HEK293 (cell line): Measurements from ENCODE around the gene STRADA.
A peak's percentile ranks its signal among the peaks of the same experiment; 100 is the strongest.

Experiments
- ELK4 ChIP-seq: IDR thresholded peaks from 2 replicates; pipeline ENCODE4 v1.6.1; 2011; ENCODE audit warnings: mild to moderate bottlenecking, low read depth, low read length, borderline replicate concordance
- GLI2 ChIP-seq: fragments of 450-650 bp; formaldehyde crosslinking; IDR thresholded peaks from 2 replicates; pipeline ENCODE4; 2017; ENCODE audit warnings: missing biosample characterization, missing genetic modification characterization, low read depth, borderline replicate concordance
- GLIS1 ChIP-seq: fragments of 450-650 bp; formaldehyde crosslinking; IDR thresholded peaks from 2 replicates; pipeline ENCODE4 v1.5.1; 2016; ENCODE audit warnings: missing biosample characterization, missing genetic modification characterization
- GLIS2 ChIP-seq: fragments of 450-650 bp; formaldehyde crosslinking; IDR thresholded peaks from 2 replicates; pipeline ENCODE4 v1.5.1; 2016; ENCODE audit warnings: missing biosample characterization, missing genetic modification characterization
- HOXA7 ChIP-seq: sonication (generic); formaldehyde crosslinking; IDR thresholded peaks from 2 replicates; pipeline ENCODE4 v1.8.1; 2022; ENCODE audit warnings: missing genetic modification reagents, borderline replicate concordance
- MEIS1 ChIP-seq: sonication (generic); formaldehyde crosslinking; IDR thresholded peaks from 2 replicates; pipeline ENCODE4 v1.8.1; 2022; ENCODE audit warnings: missing genetic modification reagents, mild to moderate bottlenecking, borderline replicate concordance
- MZF1 ChIP-seq: fragments of 450-650 bp; formaldehyde crosslinking; IDR thresholded peaks from 2 replicates; pipeline ENCODE4 v1.5.1; 2017; ENCODE audit warnings: missing biosample characterization, missing genetic modification characterization, borderline replicate concordance
- OSR2 ChIP-seq: fragments of 450-650 bp; formaldehyde crosslinking; IDR thresholded peaks from 2 replicates; pipeline ENCODE4 v1.5.1; 2016; ENCODE audit warnings: missing biosample characterization, missing genetic modification characterization
- OVOL3 ChIP-seq: fragments of 450-650 bp; formaldehyde crosslinking; IDR thresholded peaks from 2 replicates; pipeline ENCODE4 v1.5.1; 2016; ENCODE audit warnings: missing biosample characterization, missing genetic modification characterization
- SP7 ChIP-seq: fragments of 450-650 bp; formaldehyde crosslinking; IDR thresholded peaks from 2 replicates; pipeline ENCODE4 v1.5.1; 2016; ENCODE audit warnings: missing biosample characterization, missing genetic modification characterization
- ZFP41 ChIP-seq: fragments of 450-650 bp; formaldehyde crosslinking; IDR thresholded peaks from 2 replicates; pipeline ENCODE4 v1.5.1; 2016; ENCODE audit warnings: missing biosample characterization, missing genetic modification characterization, borderline replicate concordance
- ZNF112 ChIP-seq: fragments of 450-650 bp; formaldehyde crosslinking; IDR thresholded peaks from 2 replicates; pipeline ENCODE4 v1.5.0; 2017; ENCODE audit warnings: missing biosample characterization, missing genetic modification characterization
- ZNF138 ChIP-seq: fragments of 450-650 bp; formaldehyde crosslinking; IDR thresholded peaks from 2 replicates; pipeline ENCODE4 v1.5.1; 2016; ENCODE audit warnings: missing biosample characterization, missing genetic modification characterization, borderline replicate concordance
- ZNF146 ChIP-seq: fragments of 450-650 bp; formaldehyde crosslinking; IDR thresholded peaks from 2 replicates; pipeline ENCODE4 v1.5.1; 2016; ENCODE audit warnings: missing biosample characterization, missing genetic modification characterization
- ZNF157 ChIP-seq: fragments of 450-650 bp; formaldehyde crosslinking; IDR thresholded peaks from 2 replicates; pipeline ENCODE4 v1.5.1; 2016; ENCODE audit warnings: missing biosample characterization, missing genetic modification characterization
- ZNF174 ChIP-seq: fragments of 450-650 bp; formaldehyde crosslinking; IDR thresholded peaks from 2 replicates; pipeline ENCODE4 v1.5.0; 2017; ENCODE audit warnings: missing biosample characterization, mild to moderate bottlenecking, missing genetic modification characterization
- ZNF202 ChIP-seq: fragments of 450-650 bp; formaldehyde crosslinking; IDR thresholded peaks from 2 replicates; pipeline ENCODE4 v1.5.1; 2016; ENCODE audit warnings: missing biosample characterization, missing genetic modification characterization, borderline replicate concordance
- ZNF23 ChIP-seq: fragments of 450-650 bp; formaldehyde crosslinking; IDR thresholded peaks from 2 replicates; pipeline ENCODE4 v1.5.1; 2016; ENCODE audit warnings: missing biosample characterization, missing genetic modification characterization, borderline replicate concordance
- ZNF26 ChIP-seq: fragments of 450-650 bp; formaldehyde crosslinking; IDR thresholded peaks from 2 replicates; pipeline ENCODE4 v1.5.1; 2016; ENCODE audit warnings: missing biosample characterization, missing genetic modification characterization
- ZNF350 ChIP-seq: fragments of 450-650 bp; formaldehyde crosslinking; IDR thresholded peaks from 2 replicates; pipeline ENCODE4 v1.5.0; 2017; ENCODE audit warnings: missing biosample characterization, mild to moderate bottlenecking, missing genetic modification characterization
- ZNF596 ChIP-seq: fragments of 450-650 bp; IDR thresholded peaks from 2 replicates; pipeline ENCODE4 v1.5.0; 2018; ENCODE audit warnings: missing biosample characterization, mild to moderate bottlenecking, missing genetic modification characterization, moderate library complexity
- ZNF610 ChIP-seq: fragments of 450-650 bp; formaldehyde crosslinking; IDR thresholded peaks from 2 replicates; pipeline ENCODE4 v1.5.1; 2016; ENCODE audit warnings: missing biosample characterization, missing genetic modification characterization, borderline replicate concordance
- ZNF623 ChIP-seq: fragments of 450-650 bp; formaldehyde crosslinking; IDR thresholded peaks from 2 replicates; pipeline ENCODE4 v1.5.1; 2016; ENCODE audit warnings: missing biosample characterization, missing genetic modification characterization
- ZNF692 ChIP-seq: fragments of 450-650 bp; formaldehyde crosslinking; IDR thresholded peaks from 2 replicates; pipeline ENCODE4 v1.5.1; 2016; ENCODE audit warnings: missing biosample characterization, missing genetic modification characterization
- ZXDB ChIP-seq: fragments of 450-650 bp; formaldehyde crosslinking; IDR thresholded peaks from 2 replicates; pipeline ENCODE4 v1.5.1; 2016; ENCODE audit warnings: missing biosample characterization, missing genetic modification characterization
- TF ChIP-seq, protein P1 (sequence below): fragments of 450-650 bp; formaldehyde crosslinking; IDR thresholded peaks from 2 replicates; pipeline ENCODE4 v1.5.1; 2016; ENCODE audit warnings: missing biosample characterization, missing genetic modification characterization
- TF ChIP-seq, protein P2 (sequence below): fragments of 450-650 bp; formaldehyde crosslinking; IDR thresholded peaks from 2 replicates; pipeline ENCODE4 v1.5.1; 2016; ENCODE audit warnings: missing biosample characterization, missing genetic modification characterization, low read depth
- TF ChIP-seq, protein P3 (sequence below): fragments of 450-650 bp; formaldehyde crosslinking; IDR thresholded peaks from 2 replicates; pipeline ENCODE4 v1.5.1; 2017; ENCODE audit warnings: missing biosample characterization, mild to moderate bottlenecking, missing genetic modification characterization, moderate library complexity

The STRADA gene

DNA sequence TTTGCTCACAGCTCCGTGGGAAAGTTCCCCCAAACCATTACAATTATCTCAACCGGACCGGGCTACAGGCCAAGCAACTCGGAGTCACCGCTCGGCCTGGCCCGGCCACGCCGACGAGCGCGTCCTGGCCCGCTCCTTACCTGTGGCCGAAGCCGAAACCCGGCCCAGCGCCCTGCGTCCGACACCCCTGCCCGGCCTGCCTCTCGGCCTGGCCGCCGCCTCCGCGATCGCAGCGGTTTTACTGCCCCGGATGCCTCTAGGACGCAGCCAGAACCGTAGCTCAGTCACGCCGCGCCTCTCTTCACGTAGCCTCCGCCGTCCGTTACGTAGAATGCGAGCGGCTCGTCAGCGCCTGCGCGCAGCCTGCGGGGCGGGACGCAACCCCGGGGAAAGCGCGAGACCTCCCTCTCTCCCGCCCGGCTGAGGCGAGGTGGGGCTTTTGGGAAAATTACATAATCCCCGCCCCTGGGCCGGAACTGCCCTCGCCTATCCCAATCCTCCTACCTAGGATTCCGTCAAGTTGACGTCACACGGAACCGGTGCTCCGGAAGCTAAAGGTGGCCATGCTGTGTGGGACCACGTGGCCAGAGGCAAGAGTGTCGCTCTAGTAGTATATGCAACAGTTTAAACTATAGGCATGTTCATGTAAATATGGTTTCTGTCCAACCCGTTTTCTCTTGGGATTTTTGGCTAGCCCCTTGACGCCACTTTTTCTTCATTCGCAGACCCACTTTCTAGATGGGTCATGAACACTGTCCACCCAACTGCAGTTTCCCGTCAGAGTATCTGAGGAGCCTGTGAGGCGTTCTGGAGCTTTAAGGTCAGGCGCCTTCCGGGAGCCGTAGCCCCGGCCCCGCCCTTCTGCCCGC, 31.9 kb upstream of the STRADA start, which contains the start of gene CCDC47 (continued):
- 0 out of 2 replicates have a peak, but pooled peaks have one; percentile 47 for TF ChIP-seq OVOL3
- no peak for TF ChIP-seq OSR2
- no peak for TF ChIP-seq MEIS1 (CRISPR knock-in tag)
- TF ChIP-seq ZNF112 (tag by site-specific recombination) = no peak
- TF ChIP-seq, protein P1, sequence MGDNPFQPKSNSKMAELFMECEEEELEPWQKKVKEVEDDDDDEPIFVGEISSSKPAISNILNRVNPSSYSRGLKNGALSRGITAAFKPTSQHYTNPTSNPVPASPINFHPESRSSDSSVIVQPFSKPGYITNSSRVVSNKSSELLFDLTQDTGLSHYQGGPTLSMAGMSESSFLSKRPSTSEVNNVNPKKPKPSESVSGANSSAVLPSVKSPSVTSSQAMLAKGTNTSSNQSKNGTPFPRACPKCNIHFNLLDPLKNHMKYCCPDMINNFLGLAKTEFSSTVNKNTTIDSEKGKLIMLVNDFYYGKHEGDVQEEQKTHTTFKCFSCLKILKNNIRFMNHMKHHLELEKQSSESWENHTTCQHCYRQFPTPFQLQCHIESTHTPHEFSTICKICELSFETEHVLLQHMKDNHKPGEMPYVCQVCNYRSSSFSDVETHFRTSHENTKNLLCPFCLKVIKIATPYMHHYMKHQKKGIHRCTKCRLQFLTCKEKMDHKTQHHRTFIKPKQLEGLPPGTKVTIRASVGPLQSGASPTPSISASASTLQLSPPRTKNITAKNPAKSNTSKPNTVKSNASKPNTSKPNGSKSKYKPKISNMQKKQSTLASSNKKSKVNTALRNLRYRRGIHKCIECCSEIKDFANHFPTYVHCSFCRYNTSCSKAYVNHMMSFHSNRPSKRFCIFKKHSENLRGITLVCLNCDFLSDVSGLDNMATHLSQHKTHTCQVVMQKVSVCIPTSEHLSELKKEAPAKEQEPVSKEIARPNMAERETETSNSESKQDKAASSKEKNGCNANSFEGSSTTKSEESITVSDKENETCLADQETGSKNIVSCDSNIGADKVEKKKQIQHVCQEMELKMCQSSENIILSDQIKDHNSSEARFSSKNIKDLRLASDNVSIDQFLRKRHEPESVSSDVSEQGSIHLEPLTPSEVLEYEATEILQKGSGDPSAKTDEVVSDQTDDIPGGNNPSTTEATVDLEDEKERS (tag by site-specific recombination) = no peak
- no peak for TF ChIP-seq ZNF202
- peak; percentile 52 for TF ChIP-seq ZNF610 (tag by site-specific recombination)
- no peak for TF ChIP-seq ZNF174
- no peak for TF ChIP-seq ZNF146
- TF ChIP-seq ELK4 = peak; percentile 71; the same call in 1 of the 2 replicates
- TF ChIP-seq ZNF138 (tag by site-specific recombination) = no peak
- TF ChIP-seq ZNF350 (tag by site-specific recombination) = no peak
- TF ChIP-seq ZNF692 (tag by site-specific recombination) = peak; percentile 88
- no peak for TF ChIP-seq ZFP41 (tag by site-specific recombination)
- TF ChIP-seq ZNF23 (tag by site-specific recombination) = no peak
- no peak for TF ChIP-seq MZF1 (tag by site-specific recombination)
- no peak for TF ChIP-seq ZNF157 (tag by site-specific recombination)
- TF ChIP-seq, protein P2, sequence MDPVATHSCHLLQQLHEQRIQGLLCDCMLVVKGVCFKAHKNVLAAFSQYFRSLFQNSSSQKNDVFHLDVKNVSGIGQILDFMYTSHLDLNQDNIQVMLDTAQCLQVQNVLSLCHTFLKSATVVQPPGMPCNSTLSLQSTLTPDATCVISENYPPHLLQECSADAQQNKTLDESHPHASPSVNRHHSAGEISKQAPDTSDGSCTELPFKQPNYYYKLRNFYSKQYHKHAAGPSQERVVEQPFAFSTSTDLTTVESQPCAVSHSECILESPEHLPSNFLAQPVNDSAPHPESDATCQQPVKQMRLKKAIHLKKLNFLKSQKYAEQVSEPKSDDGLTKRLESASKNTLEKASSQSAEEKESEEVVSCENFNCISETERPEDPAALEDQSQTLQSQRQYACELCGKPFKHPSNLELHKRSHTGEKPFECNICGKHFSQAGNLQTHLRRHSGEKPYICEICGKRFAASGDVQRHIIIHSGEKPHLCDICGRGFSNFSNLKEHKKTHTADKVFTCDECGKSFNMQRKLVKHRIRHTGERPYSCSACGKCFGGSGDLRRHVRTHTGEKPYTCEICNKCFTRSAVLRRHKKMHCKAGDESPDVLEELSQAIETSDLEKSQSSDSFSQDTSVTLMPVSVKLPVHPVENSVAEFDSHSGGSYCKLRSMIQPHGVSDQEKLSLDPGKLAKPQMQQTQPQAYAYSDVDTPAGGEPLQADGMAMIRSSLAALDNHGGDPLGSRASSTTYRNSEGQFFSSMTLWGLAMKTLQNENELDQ (tag by site-specific recombination) = no peak
- TF ChIP-seq, protein P3, sequence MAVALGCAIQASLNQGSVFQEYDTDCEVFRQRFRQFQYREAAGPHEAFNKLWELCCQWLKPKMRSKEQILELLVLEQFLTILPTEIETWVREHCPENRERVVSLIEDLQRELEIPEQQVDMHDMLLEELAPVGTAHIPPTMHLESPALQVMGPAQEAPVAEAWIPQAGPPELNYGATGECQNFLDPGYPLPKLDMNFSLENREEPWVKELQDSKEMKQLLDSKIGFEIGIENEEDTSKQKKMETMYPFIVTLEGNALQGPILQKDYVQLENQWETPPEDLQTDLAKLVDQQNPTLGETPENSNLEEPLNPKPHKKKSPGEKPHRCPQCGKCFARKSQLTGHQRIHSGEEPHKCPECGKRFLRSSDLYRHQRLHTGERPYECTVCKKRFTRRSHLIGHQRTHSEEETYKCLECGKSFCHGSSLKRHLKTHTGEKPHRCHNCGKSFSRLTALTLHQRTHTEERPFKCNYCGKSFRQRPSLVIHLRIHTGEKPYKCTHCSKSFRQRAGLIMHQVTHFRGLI (tag by site-specific recombination) = peak; percentile 13; the same call in 1 of the 2 replicates
- TF ChIP-seq SP7 (tag by site-specific recombination) = peak; percentile 69; the same call in 1 of the 2 replicates
- peak; percentile 25; the same call in 1 of the 2 replicates for TF ChIP-seq ZNF623 (tag by site-specific recombination)
- TF ChIP-seq ZNF596 (tag by site-specific recombination) = no peak
- TF ChIP-seq ZXDB (tag by site-specific recombination) = peak; percentile 96
- TF ChIP-seq ZNF26 (tag by site-specific recombination) = no peak
- peak; percentile 29; the same call in 1 of the 2 replicates for TF ChIP-seq GLIS2
- TF ChIP-seq GLI2 (tag by site-specific recombination) = no peak
- peak; percentile 35; the same call in 1 of the 2 replicates for TF ChIP-seq GLIS1
- no peak for TF ChIP-seq HOXA7 (CRISPR knock-in tag)
